HK-2 (cell line): Measurements from ENCODE around the gene BTG1.

ENCODE experiments used
- DNase-seq: peaks from one replicate; pipeline ENCODE4 v3.0.0-alpha.2; 2018; ENCODE audit not compliant: unreplicated experiment

Gene BTG1

DNA sequence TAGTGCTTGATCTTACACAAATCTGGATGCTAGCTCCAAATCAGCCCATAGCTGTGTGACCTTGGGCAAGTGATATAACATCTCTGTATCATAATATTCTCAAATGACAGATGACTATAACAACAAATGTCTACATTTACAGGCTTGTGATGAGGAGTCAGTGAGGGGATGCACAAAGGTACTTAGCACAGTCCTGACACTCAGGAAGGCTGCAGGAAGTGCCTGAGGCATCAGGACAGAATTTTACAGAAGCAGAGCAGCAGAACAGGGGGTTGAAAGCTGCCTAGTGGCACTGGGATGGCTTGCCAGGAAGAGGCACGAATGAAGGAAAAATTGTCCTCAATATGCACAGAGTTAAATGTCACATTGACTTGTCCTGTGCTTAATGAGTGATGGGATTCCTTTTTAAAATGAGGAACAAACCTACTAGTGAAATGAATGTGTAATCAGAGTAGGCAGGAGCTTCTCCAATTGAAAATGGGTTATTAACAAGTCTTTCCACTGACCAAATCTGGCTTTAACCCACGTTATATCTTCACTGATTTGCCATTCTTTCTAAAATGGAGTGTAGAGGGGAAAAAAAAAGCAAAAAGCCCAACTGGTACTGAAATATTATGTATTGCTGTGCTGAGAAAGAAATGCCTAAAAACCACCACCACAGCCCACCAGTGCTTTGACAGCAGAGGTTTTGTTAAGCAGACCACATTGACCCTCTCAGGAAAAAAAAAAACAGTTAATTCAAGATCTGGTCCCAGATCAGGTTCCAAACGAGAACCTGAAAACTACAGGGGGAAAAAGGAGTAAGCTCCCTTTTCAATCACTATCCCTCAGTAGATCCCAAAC lies 11.6 kb downstream of the BTG1 start:
- no peak for DNase-seq

DNA sequence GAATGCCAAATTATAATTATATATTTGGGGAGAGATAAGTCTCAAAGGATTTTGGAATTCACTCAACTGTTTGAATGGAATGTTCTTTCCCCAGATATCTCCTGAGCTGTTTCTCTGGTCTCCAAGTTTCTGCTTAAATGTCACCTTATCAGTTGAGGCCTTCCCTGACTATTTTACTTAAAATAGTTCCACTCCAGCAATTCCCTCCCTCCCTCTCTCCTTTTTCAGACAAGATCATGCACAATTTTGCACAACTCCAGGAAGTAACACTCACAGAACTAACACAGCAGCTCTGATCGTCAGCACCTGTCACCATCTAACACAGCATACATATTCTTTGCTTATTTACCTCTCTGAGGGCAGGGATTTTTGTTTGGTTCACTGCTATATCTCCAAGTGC lies 12.5 kb downstream of the BTG1 start:
- DNase-seq: no peak

DNA sequence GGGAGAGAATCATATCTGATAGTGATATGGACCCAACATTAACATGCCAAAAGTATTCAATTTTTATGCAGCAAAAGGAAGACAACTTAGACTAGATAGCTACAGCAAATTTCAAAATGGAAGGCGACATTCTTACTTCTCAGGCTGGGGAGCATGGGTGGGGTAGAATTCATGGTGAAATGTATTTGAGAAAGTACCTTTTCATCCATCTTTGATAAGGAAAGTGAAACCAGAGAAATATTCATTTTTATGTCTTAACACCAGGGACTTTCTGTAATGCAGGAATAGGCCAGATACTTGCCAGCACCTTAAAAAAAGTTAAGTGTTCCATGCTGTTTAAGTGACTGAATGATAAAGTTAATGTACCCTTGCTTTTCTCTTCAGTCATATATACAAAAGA lies 13.4 kb downstream of the BTG1 start:
- no peak for DNase-seq

DNA sequence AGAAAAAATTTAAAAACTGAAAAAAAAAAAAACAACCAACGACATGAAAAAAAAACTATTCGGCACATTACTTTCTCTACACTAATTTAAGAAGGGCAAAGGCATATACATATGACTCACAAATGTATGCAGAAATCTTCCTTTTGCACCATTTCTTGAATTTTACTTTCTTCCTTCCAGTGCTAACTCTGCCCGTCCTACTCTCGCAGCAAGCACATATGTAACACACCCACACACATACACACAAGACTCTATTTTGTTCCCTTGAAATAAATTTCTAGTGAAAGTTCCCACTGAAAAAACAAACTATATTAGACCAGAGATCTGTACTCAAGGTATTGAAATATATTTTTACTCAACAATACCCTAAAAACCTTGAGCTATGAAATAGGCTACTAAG lies 14.6 kb downstream of the BTG1 start:
- DNase-seq: no peak

DNA sequence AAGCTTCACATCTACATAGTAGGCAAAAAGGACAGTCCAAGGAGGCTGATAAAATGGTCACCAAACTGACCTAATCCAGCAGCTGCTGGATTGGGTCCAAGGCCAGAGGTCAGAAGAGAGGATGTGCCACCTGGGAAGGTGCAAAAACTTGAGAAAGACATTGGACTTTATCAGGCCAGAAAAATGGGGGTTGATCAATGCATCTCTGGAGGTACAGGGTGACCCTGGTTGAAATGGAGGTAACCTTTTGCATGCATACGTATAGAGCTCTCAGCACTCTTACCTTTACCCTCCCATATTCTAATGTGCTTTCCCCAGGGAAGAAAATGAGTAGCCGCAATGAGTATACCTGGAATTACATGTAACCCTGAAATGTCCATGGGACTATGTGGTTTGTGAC lies 16.0 kb downstream of the BTG1 start:
- no peak for DNase-seq

DNA sequence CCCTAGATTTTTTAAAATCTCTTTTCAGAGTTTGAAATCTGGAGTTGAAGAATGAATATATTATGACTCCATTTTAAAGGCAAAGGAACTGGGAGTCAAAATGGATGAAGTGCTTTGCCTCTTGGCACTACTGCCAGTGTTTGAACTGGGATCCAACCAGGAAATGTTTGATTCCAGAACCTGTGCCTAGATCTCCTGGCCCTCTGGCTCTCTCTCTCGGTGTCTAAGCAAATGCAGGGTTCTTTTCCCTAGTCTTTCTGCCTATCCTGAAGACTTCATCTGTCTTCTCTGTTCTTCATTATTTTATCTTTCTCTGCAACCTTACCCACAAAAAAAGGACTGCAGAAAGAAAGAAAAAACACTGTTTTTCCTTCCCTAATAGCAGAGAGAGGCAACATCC lies 17.0 kb downstream of the BTG1 start:
- DNase-seq: no peak

DNA sequence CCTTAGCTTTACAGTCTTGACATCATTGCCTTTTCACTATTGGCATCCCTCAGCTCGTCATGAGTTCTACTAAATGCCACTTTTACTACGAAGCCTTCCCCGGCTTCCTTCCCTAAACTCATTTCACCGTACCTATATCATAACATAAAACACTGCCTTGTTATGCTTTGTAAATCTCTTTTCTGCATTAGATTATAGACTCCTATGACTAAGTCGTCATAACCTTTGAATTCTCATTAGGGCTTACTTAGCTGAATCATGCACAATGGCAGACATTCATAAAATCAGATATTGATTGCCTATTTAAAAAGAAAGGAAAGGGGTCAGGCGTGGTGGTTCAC lies 21.0 kb downstream of the BTG1 start:
- DNase-seq: no peak

DNA sequence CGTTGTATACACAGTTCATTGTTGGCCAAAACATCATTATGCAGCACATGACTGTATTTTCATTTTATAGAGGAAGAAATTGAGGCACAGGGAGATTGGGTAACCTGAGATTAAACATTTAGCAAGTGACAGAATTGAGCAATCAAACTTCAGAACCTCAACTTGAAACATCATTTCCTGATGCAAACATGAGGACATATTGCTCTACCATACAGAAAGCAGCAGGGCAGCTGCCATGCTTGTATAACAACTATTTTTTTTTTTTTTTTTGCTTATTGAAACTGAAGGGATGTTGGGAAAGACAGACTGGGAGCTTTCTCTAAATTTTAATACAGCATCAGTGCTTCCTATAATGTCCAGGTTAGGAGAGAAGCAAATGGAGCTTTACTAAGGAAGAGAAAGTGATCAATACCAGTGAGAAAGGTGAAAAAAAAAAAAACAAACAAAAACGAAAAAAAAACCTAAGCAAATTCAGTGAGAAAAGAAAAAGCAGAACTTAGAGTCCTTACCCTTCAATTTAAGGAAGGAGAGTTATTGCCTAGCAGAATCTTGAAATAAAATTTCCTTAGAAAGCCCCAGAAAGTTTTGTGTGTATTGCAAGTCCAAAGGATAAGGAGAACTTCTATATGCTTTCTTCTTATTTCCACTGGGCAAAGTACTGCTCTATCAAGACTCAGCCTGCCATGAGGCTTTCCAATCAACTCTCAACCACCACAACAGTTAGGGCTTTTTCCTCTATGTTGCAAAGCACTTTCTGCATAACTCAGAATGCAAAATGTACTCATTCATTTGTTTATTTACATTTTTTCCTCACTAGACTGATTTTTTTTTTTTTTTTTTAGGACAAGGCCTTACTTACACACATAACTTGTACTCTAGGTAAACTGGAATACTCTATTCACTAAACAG lies 21.6 kb downstream of the BTG1 start:
- DNase-seq: no peak

DNA sequence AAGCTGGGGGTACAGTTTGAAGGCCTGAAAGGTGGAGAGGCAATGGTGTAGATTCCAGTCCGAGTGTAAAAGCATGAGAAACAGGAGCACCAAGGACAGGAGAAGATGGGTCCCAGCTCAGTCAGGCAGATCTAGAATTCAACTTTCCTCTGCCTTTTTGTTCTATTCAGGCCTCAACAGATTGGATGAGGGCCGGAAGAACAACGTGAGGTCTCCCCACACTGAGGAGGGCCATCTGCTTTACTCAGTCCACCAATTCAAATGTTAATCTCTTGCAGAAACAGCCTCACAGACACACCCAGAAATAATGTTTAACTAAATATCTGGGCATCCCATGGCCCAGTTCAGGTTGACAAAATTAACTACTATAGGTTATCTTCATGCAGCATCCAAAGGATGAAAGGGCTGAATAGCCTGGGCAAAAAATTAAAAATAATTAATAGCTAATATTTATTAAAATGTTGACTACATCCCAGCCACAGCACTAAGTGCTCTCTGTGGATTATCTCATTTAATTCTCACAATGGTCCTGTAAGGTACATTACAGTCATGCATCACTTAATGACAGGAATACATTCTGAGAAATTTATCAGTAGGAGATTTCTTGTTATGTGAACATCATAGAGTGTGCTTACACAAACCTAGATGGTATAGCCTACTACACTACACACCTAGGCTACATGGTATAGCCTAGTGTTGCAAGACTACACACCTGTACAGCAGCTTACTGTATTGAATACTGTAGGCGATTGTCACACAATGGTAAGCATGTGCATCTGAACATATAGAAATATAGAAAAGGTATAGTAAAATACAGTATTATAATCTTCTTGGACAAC lies 22.5 kb downstream of the BTG1 start:
- no peak for DNase-seq

DNA sequence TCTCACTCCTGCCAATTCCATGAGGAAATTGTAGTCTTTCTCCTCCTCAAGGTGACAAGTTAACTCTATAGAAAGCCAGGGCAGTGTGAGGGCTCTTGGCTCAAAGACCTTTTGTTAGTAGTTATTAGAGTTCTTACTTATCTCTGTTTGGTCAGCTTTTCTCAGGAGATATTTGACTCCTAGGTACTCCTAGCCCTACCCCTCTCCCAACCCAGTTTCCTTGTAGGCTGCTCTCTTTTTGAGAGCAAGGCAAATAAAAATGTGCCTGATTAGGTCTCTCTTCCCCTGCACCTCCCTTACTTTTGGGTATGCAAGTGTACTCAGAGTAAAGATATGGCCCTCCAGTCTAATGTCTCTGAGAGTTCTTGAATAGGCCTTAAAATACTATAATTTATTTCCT lies 23.8 kb downstream of the BTG1 start:
- DNase-seq: no peak

DNA sequence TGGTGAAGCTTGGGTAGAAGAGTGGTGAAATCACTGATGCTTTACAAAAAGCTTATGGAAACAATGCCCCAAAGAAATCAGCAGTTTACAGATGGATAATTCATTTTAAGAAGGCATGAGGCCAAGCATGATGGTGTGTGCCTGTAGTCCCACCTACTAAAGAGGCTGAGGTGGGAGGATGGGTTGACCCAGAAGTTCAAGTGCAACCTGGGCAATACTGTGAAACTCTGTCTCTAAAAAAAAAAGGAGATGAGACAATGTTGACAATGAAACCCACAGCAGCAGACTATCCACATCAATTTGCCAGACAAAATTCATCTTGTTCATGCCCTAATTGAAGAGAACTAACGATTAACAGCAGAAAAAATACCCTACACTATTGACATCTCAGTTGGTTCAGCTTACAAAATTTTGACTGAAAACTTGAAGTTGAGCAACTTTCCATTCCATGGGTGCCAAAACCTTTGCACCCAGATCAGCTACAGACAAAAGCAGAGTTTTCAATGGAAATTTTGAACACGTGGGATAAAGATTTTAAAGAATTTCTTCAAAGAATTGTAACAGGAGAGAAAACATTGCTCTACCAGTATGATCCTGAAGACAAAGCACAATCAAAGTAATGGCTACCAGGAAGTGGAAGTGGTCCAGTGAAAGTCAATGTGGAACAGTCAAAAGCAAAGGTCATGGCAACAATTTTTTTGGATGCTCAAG lies 26.7 kb downstream of the BTG1 start:
- no peak for DNase-seq

DNA sequence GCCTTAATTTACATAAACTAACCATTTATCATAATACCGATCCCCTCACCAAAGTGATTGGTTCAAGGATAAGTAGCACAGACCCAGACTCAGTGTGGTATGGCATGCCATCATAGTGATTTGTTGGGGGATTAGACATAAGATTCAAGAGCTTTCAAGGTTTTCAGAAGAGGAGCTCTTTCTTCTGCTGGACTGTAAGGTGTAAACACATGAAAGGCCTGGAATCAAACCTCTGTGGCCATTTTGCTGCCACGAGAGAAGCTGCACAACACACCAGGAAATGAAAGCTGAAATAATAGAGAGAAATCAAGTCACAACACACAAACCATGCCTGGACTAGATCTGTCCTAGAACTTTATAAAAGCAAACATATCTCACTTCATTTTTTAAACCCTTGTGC lies 30.8 kb downstream of the BTG1 start:
- no peak for DNase-seq

DNA sequence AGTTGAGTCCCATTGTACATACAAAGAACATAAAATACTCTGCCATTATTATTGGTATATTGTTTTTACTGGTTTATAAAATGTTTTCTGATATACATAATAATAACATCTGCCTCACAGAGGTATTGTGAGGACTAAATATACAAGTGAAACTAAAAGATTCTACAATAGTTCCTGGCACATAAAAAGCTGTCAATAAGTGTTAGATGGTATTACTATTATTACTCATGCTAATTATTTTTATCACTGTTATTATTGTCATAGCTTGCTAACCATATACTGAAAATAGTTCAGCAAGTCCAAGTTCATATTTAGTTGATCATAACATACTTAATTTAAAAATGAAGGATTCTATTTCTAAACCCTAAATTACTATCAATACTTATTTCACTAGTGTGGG lies 34.4 kb downstream of the BTG1 start:
- no peak for DNase-seq

DNA sequence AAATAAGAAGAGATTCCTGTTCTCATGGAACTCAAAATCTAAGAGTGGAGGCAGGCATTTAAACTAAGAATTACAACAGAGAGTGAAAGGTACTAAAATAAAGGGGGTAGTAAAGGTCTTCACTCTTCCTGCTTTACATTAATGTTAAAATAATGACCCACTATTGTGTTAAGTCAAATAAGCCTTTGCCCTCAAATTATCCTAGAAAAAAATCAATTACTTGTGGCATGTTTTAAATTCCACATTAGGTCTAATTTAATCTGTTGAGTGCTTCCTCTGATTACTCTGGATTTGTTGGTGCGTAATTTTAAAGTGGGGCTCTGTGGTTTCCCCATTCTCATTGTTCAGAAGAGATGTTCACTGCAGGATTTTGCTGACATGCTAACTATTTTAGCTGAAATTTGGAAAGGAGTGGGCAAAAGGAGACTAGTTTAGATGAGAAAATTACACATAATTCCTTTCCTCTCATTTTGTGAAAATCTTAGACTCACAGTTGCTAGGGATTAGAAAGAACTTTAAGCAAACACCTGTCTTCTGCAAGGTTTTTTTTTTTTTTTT lies 35.5 kb downstream of the BTG1 start:
- DNase-seq: no peak

DNA sequence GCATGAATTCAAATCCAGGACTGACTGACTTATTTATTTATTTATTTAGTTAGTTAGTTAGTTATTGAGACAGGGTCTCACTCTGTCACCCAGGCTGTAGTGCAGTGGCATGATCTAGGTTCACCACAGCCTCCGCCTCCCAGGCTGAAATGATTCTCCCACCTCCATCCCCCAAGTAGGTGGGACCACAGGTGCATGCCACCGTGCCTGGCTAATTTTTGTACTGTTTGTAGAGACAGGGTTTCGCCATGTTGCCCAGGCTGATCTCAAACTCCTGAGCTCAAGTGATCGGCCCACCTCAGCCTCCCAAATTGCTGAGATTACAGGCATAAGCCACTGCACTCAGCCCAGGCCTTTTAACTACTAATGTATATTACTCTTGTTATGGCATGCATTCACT lies 36.0 kb downstream of the BTG1 start:
- DNase-seq: no peak

DNA sequence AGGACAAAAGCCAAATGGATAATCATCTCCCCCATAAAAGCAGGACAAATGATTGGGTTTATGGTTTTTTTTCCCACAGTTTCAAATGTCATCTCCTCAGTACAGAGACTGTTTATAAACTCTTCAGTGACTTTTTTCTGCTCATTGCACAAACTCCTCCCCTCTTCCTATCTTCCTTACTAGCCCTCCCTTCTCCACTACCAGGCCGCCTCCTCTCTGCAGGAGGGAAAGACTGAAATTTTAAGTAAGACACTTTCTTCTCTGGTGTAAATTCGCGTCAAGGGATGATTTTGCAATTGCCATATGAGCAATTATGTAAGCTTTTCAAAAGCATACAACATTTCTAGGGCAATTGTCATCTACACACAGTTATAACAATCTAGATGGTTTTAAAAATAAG lies 37.0 kb downstream of the BTG1 start:
- no peak for DNase-seq

DNA sequence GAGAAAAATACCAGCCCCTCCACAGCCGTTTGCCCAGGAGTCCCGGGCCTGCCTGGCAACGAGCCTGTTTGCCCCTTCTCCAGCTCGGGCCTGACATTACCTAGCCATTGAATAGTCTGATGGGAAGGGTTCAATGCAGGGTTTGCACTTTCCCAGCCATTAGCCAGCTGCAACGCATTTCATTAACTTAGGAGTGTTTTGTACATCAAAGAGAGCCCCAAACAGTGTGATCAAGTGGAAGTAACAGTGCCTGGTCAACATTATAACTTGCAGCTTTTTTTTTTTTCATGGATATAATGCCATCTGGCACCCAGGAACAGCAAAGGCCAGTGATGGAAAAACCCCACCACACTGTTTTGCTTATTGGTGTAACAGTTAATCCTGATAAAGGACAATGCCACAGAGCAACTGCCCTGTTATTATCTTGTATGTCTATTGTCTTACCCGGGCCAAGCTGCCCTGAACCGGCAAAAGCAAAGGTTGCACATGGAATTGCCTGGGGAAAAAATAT lies 38.0 kb downstream of the BTG1 start:
- DNase-seq: no peak

DNA sequence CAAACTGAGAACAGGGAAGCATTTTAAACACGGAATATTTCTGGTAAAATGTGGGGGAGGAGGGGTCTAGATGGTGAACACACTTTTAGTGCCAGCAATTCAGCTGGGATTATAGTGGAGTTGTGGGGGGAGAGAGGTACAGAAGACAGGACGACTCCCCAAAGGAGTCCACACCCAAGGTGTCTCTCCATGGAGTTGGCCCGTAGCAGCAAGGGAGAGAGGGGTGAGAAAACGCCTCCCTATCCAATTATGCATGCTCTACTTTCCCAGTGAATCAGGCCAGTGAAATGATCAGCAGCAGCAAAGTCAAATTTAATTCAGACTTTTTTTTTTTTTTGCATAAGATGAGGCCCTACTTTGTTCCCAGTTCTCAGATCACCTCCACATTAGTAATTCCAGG lies 38.6 kb downstream of the BTG1 start:
- no peak for DNase-seq

DNA sequence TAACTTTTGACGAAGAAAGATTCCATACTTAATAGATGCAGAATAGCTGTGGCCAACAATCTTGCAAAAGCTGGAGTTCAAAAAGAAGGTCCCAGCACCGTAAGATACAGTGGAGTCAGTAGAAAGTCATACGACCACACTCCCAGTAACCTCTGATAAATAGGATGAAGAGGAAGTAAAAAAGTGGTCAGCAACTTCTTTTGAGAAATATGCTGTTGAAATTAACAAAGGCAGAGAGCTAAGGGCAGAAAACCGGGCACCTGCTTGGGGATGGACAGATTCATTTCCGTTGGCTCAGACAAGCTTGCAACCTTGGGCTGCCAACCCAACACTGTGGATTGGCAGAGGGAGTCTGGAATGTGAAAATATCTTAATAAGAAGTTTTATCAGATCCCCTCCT lies 40.0 kb downstream of the BTG1 start:
- DNase-seq: no peak

DNA sequence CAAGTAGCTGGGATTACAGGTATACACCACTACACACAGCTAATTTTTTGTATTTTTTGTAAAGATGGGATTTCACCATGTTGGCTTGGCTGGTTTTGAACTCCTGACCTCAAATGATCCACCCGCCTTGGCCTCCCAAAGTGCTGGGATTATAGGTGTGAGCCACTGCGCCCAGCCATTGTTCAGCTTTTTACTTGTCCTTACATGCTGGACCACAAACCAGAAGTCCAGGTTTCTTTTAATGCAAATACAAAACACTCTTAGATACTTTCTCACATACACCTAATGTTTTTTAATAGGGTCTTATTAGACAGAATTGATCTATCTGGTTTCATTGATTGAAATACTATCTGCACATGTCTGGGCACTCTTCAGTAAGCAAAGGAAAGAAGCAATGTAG lies 40.5 kb downstream of the BTG1 start:
- DNase-seq: no peak

DNA sequence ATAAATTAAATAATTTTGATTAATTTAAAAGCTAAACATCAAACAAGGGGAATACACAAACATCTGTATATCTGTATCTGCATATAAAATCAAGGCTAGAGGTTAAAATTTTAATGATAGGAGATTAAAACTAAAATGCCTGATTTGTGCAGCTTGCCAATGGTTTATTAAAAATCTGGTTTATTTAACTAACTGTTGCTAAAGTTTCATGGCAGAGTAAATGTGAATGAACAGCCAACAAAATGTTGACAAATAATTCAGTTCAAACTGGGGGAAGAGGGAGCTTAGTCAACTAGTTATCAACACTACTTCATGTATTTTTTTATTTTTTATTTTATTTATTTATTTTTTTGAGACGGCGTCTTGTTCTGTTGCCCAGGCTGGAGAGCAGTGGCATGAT lies 43.0 kb downstream of the BTG1 start:
- DNase-seq: no peak
